Measurements from ENCODE around the gene CUEDC1.

Gene CUEDC1

GRCh38 chr17:57914273-57915142, 40.7 kb downstream of the CUEDC1 start:
- no peak for DNase-seq

- DNase-seq: no peak
Observed at GRCh38 chr17:57913575-57914272, 41.5 kb downstream of the CUEDC1 start.

GRCh38 chr17:57911834-57912673, 43.2 kb downstream of the CUEDC1 start:
- no peak for DNase-seq

- DNase-seq: no peak
Observed at GRCh38 chr17:57910462-57911420, 44.5 kb downstream of the CUEDC1 start.

GRCh38 chr17:57909551-57909950, 45.7 kb downstream of the CUEDC1 start:
- no peak for DNase-seq

- DNase-seq: no peak
Observed at GRCh38 chr17:57908278-57908677, 46.9 kb downstream of the CUEDC1 start.

GRCh38 chr17:57906910-57907309, 48.3 kb downstream of the CUEDC1 start:
- no peak for DNase-seq

- no peak for DNase-seq
Observed at GRCh38 chr17:57905875-57906455, 49.2 kb downstream of the CUEDC1 start.

GRCh38 chr17:57903961-57904360, 51.3 kb downstream of the CUEDC1 start:
- no peak for DNase-seq

GRCh38 chr17:57902800-57903759, 52.1 kb downstream of the CUEDC1 start:
- DNase-seq: no peak

- no peak for DNase-seq
Observed at GRCh38 chr17:57902117-57902799, 53.0 kb downstream of the CUEDC1 start.

GRCh38 chr17:57900991-57901743, 54.0 kb downstream of the CUEDC1 start:
- no peak for DNase-seq

- DNase-seq: no peak
Observed at GRCh38 chr17:57899822-57900221, 55.4 kb downstream of the CUEDC1 start.

GRCh38 chr17:57899391-57899790, 55.8 kb downstream of the CUEDC1 start:
- no peak for DNase-seq

- DNase-seq: no peak
Observed at GRCh38 chr17:57898487-57899311, 56.5 kb downstream of the CUEDC1 start.

- no peak for DNase-seq
Observed at GRCh38 chr17:57895382-57896060, 59.7 kb downstream of the CUEDC1 start.

GRCh38 chr17:57894848-57895247, 60.4 kb downstream of the CUEDC1 start:
- DNase-seq: no peak
